Right lobe of liver (tissue), 4 donors: ENCODE data around the gene TLE1.

Source experiments
- CTCF ChIP-seq, 4 donors: fragments of 200-600 bp in 3 of 4; fragments of 450-650 bp in 1 of 4; IDR thresholded peaks; one replicate each; pipeline versions ENCODE4 v1.5.1 to v1.8.0; 2016 to 2022; ENCODE audit warnings: antibody characterized with exemption in 4 of 4, mild to moderate bottlenecking in 2 of 4
- POLR2A ChIP-seq: fragments of 450-650 bp; IDR thresholded peaks from one replicate; pipeline ENCODE4 v1.6.1; 2017; ENCODE audit warnings: antibody characterized with exemption, mild to moderate bottlenecking
- donor health status: DM: no; HTN: no; CAD: no.
- donor health status: DM: no; HTN: no; CAD: no.
- donor health status: DM: no; HTN: yes; CAD: no.

- TF ChIP-seq POLR2A = no peak
- no peak for TF ChIP-seq CTCF (IDR thresholded peaks at IDR 0.05)
Measured at GRCh38 chr9:81616141-81616540, 73.2 kb downstream of the TLE1 start.
